H1 (cell line): ENCODE data around the gene KIF22. TPM values are rescaled to one million over a fixed set of nuclear protein-coding genes. Genes with fewer than 3 reads are reported as not detected.

ENCODE experiments used
- BRCA1 ChIP-seq: IDR thresholded peaks from 2 replicates; pipeline ENCODE4 v1.6.1; 2012; ENCODE audit warnings: low read depth, low read length, improper control_type of control experiment
- EGR1 ChIP-seq: IDR thresholded peaks from 2 replicates; pipeline ENCODE4 v1.6.1; 2011; ENCODE audit warnings: low read depth, low read length, borderline replicate concordance
- HDAC6 ChIP-seq: IDR thresholded peaks from one replicate; pipeline ENCODE4 v1.7.1; 2012; ENCODE audit warnings: low read depth, mild to moderate bottlenecking, inconsistent platforms, low read length, moderate library complexity
- KDM1A ChIP-seq: fragments of 200-600, 300-600 bp; sonication (generic); IDR thresholded peaks from 2 replicates; pipeline ENCODE4 v1.7.1; 2016; ENCODE audit warnings: mild to moderate bottlenecking, low read length, borderline replicate concordance
- KDM5A ChIP-seq: fragments of 200-600 bp; IDR thresholded peaks from 2 replicates; pipeline ENCODE4 v1.7.1; 2012; ENCODE audit warnings: mild to moderate bottlenecking, low read length, inconsistent platforms, mixed read lengths
- NRF1 ChIP-seq: IDR thresholded peaks from 2 replicates; pipeline ENCODE4 v1.6.1; 2011; ENCODE audit warnings: mild to moderate bottlenecking, low read depth, low read length, improper control_type of control experiment
- POLR2A ChIP-seq, 2 experiments: IDR thresholded peaks; 1 replicate in 1 of 2; 2 replicates in 1 of 2; pipeline ENCODE4 v1.6.1; 2011; ENCODE audit warnings: low read depth in 2 of 2, low read length in 2 of 2, mild to moderate bottlenecking in 2 of 2; ENCODE audit errors: control extremely low read depth in 1 of 2
- RXRA ChIP-seq: IDR thresholded peaks from 2 replicates; pipeline ENCODE4 v1.6.1; 2011; ENCODE audit warnings: low read depth, mild to moderate bottlenecking, low read length, moderate library complexity; ENCODE audit not compliant: insufficient read depth
- polyA plus RNA-seq, 7 experiments: library from polyadenylated mRNA; depleted of rRNA in 3 of 7; stranded (reverse) in 5 of 7; unstranded in 2 of 7; fragments of >200 nt in 5 of 7; fragments of 200-250 nt in 2 of 7; gene quantifications; 1 replicate in 5 of 7; 2 replicates in 1 of 7; 4 replicates in 1 of 7; pipeline versions ENCODE4 v1.2.1 to v1.2.3, GENCODE V29; 2011 to 2013; ENCODE audit warnings: missing spikeins in 2 of 7, mixed read lengths in 2 of 7
- total RNA-seq: library from RNA; stranded (reverse); fragmentation: NEBNext Ultra II Directional; extraction: Animal tissue kit (Norgen Biotek cat#: 25700); gene quantifications from 2 replicates; pipeline ENCODE4 v1.2.1, GENCODE V29; 2021
- TF ChIP-seq, protein P1 (sequence below): fragments of 300-600 bp; sonication (generic); IDR thresholded peaks from 2 replicates; pipeline ENCODE4 v1.7.1; 2012; ENCODE audit warnings: low read length, moderate library complexity, mild to moderate bottlenecking, inconsistent platforms; ENCODE audit not compliant: insufficient replicate concordance
- TF ChIP-seq, protein P2 (sequence below): IDR thresholded peaks from 2 replicates; pipeline ENCODE4 v1.6.1; 2011; ENCODE audit warnings: low read depth, mild to moderate bottlenecking, low read length; ENCODE audit not compliant: insufficient read depth
- TF ChIP-seq, protein P3 (sequence below): IDR thresholded peaks from 2 replicates; pipeline ENCODE4 v1.6.1; 2011; ENCODE audit warnings: low read length, improper control_type of control experiment

KIF22 gene
- total and polyA plus RNA-seq, 2 of the 8 experiments (the other 6 are each of a cell fraction or from before 2014, with no cell fraction given) = 139 to 142 TPM

DNA sequence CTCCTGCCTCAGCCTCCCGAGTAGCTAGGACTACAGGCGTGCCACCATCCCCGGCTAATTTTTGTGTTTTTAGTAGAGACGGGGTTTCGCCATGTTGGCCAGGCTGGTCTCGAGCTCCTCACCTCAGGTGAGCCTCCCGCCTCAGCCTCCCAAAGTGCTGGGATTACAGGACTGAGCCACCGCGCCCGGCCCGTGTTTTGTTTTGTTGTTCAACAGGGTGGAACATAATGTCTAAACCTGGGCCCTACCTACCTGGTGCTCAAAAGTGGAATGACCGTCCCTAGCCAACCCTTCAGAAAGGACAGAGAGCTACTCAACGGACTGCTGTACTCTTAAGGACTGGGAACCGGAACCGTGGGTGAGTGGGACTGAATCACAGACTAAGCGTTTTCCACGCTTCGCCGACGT, 772 bp upstream of the KIF22 start (continued):
- TF ChIP-seq, protein P1, sequence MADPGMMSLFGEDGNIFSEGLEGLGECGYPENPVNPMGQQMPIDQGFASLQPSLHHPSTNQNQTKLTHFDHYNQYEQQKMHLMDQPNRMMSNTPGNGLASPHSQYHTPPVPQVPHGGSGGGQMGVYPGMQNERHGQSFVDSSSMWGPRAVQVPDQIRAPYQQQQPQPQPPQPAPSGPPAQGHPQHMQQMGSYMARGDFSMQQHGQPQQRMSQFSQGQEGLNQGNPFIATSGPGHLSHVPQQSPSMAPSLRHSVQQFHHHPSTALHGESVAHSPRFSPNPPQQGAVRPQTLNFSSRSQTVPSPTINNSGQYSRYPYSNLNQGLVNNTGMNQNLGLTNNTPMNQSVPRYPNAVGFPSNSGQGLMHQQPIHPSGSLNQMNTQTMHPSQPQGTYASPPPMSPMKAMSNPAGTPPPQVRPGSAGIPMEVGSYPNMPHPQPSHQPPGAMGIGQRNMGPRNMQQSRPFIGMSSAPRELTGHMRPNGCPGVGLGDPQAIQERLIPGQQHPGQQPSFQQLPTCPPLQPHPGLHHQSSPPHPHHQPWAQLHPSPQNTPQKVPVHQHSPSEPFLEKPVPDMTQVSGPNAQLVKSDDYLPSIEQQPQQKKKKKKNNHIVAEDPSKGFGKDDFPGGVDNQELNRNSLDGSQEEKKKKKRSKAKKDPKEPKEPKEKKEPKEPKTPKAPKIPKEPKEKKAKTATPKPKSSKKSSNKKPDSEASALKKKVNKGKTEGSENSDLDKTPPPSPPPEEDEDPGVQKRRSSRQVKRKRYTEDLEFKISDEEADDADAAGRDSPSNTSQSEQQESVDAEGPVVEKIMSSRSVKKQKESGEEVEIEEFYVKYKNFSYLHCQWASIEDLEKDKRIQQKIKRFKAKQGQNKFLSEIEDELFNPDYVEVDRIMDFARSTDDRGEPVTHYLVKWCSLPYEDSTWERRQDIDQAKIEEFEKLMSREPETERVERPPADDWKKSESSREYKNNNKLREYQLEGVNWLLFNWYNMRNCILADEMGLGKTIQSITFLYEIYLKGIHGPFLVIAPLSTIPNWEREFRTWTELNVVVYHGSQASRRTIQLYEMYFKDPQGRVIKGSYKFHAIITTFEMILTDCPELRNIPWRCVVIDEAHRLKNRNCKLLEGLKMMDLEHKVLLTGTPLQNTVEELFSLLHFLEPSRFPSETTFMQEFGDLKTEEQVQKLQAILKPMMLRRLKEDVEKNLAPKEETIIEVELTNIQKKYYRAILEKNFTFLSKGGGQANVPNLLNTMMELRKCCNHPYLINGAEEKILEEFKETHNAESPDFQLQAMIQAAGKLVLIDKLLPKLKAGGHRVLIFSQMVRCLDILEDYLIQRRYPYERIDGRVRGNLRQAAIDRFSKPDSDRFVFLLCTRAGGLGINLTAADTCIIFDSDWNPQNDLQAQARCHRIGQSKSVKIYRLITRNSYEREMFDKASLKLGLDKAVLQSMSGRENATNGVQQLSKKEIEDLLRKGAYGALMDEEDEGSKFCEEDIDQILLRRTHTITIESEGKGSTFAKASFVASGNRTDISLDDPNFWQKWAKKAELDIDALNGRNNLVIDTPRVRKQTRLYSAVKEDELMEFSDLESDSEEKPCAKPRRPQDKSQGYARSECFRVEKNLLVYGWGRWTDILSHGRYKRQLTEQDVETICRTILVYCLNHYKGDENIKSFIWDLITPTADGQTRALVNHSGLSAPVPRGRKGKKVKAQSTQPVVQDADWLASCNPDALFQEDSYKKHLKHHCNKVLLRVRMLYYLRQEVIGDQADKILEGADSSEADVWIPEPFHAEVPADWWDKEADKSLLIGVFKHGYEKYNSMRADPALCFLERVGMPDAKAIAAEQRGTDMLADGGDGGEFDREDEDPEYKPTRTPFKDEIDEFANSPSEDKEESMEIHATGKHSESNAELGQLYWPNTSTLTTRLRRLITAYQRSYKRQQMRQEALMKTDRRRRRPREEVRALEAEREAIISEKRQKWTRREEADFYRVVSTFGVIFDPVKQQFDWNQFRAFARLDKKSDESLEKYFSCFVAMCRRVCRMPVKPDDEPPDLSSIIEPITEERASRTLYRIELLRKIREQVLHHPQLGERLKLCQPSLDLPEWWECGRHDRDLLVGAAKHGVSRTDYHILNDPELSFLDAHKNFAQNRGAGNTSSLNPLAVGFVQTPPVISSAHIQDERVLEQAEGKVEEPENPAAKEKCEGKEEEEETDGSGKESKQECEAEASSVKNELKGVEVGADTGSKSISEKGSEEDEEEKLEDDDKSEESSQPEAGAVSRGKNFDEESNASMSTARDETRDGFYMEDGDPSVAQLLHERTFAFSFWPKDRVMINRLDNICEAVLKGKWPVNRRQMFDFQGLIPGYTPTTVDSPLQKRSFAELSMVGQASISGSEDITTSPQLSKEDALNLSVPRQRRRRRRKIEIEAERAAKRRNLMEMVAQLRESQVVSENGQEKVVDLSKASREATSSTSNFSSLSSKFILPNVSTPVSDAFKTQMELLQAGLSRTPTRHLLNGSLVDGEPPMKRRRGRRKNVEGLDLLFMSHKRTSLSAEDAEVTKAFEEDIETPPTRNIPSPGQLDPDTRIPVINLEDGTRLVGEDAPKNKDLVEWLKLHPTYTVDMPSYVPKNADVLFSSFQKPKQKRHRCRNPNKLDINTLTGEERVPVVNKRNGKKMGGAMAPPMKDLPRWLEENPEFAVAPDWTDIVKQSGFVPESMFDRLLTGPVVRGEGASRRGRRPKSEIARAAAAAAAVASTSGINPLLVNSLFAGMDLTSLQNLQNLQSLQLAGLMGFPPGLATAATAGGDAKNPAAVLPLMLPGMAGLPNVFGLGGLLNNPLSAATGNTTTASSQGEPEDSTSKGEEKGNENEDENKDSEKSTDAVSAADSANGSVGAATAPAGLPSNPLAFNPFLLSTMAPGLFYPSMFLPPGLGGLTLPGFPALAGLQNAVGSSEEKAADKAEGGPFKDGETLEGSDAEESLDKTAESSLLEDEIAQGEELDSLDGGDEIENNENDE = no peak
- TF ChIP-seq, protein P2, sequence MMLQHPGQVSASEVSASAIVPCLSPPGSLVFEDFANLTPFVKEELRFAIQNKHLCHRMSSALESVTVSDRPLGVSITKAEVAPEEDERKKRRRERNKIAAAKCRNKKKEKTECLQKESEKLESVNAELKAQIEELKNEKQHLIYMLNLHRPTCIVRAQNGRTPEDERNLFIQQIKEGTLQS = no peak
- TF ChIP-seq HDAC6 (no peak), POLR2A (IDR thresholded peaks at IDR 0.05; ENCODE audit: control extremely low read depth in 1 of 2, low read depth in 2 of 2, low read length in 2 of 2) (no peak), NRF1 (no peak), KDM5A (no peak), RXRA (no peak), EGR1 (no peak), KDM1A (no peak), BRCA1 (no peak)
- TF ChIP-seq, protein P3, sequence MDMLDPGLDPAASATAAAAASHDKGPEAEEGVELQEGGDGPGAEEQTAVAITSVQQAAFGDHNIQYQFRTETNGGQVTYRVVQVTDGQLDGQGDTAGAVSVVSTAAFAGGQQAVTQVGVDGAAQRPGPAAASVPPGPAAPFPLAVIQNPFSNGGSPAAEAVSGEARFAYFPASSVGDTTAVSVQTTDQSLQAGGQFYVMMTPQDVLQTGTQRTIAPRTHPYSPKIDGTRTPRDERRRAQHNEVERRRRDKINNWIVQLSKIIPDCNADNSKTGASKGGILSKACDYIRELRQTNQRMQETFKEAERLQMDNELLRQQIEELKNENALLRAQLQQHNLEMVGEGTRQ = no peak
